T-helper 17 cell (primary cell): ENCODE data around the gene SREBF1. TPM values are rescaled to one million over a fixed set of nuclear protein-coding genes. Genes with fewer than 3 reads are reported as not detected.

ENCODE experiments used
- ATAC-seq: fragments of 150-1000 bp; cut with Tn5 transposase; 2 replicates; pipeline ENCODE4 v1.10.0; 2021; ENCODE audit warnings: mild to moderate bottlenecking, moderate library complexity
- DNase-seq, 3 donors: peaks; one replicate each; pipeline versions ENCODE4 v3.0.0 to v3.0.0-alpha.2; 2020 to 2021
- H3K9me3 ChIP-seq: one replicate; pipeline ENCODE4 v1.7.0; 2013; ENCODE audit warnings: low read length, mild to moderate bottlenecking; ENCODE audit not compliant: control insufficient read depth, poor library complexity, severe bottlenecking
- H3K27ac Mint-ChIP-seq: one replicate; pipeline ENCODE4 v1.8.0; 2022; ENCODE audit warnings: mild to moderate bottlenecking, moderate library complexity, mixed read lengths
- H3K27me3 Mint-ChIP-seq: one replicate; pipeline ENCODE4 v1.8.0; 2022; ENCODE audit warnings: mixed read lengths
- H3K36me3 Mint-ChIP-seq: one replicate; pipeline ENCODE4 v1.8.0; 2022; ENCODE audit warnings: low read depth, mixed read lengths
- H3K4me1 Mint-ChIP-seq: one replicate; pipeline ENCODE4 v1.8.0; 2022; ENCODE audit warnings: mild to moderate bottlenecking, mixed read lengths
- H3K4me3 Mint-ChIP-seq: one replicate; pipeline ENCODE4 v1.8.0; 2022; ENCODE audit warnings: mild to moderate bottlenecking, moderate library complexity, mixed read lengths
- total RNA-seq, 4 donors: library from RNA in 2 of 4; stranded (reverse) in 2 of 4; gene quantifications; one replicate each; pipeline ENCODE4 v1.2.3 and lab custom pipeline; 2022 to 2026

The SREBF1 gene
- total RNA-seq, 2 donors from 2014 or later: 198 to 241 TPM

DNA sequence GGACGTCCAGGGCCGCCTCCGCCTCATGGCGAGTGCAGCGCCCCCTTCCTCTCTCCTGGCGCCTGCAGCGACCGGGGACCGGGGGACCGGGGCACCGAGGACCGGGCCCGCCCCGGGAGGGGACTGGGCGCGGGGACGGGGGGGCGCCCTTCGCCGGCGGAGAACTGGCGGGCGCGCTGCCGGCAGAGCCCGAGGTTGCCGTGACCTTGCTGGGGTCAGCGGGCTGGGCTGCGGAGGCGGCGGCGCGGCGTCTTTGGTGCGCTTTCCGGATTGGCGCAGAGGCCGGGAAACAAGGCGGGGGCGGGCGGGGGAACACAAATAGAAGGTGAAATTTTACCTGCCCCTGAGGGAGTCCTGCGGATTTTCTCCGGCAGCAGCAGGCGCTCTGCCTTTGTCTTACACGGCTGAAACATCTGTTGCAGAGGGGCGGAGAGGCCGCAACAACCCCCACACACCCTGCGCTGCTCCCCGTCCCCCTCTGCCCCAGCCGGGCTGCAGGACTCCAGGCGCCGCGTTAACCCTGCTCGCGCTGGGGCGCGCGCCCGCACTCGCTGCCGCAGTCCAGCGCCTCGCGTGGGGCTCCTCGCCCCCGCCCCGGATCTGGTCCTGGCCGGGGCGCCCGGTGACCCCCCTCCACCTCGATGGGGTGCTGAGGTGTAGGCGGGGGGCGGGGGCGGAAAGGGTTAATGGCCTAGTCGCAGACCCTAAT lies 53.5 kb downstream of the SREBF1 start:
- H3K9me3 ChIP-seq: no peaks in the 10 kb centered on the region
- Mint-ChIP-seq H3K27ac (peak overlapping the region; percentile 75), H3K27me3 (no peaks in the 10 kb centered on the region), H3K36me3 (no peaks in the 10 kb centered on the region), H3K4me1 (peaks cover 15% of the 10 kb centered on the region), H3K4me3 (peak overlapping the region; percentile 91)
- peak; percentile 71 for ATAC-seq
- DNase-seq: peak; percentile 30 to 51 (median 49)

DNA sequence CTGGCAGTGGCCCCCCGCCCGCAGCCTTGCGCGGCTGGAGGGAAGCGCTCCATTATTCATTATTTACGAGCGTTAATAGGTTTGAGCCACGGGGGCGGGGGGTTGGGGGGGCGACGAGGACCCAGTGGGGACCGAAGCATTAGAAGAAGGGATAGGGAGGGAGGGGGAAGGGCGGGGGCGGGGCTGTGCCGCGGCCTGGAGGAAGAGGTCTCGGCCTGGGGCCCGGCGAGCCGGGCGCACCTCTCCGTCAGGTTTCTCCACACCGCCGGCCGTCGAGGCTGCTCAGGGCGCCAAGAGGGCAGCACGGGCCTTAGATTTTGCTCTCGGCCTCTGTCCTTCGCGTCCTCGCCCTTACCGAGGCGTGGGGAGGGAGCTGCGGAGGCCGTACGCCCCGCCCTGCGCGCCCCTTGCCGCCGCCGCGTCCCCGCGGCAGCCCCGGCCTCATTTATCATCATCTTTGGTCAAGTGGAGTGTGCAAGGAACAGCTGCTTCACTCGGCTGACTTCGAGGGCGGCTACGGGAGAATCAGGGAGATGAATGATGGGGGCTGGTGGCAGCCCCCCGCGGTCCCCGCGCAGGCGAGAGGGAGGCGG lies 54.2 kb downstream of the SREBF1 start:
- H3K9me3 ChIP-seq: no peaks in the 10 kb centered on the region
- Mint-ChIP-seq H3K27me3 (no peaks in the 10 kb centered on the region), H3K27ac (no peak overlapping the region), H3K36me3 (no peaks in the 10 kb centered on the region), H3K4me3 (peak overlapping the region; percentile 91), H3K4me1 (peaks cover 13% of the 10 kb centered on the region)
- ATAC-seq (peak; percentile 25), DNase-seq (no peak)

DNA sequence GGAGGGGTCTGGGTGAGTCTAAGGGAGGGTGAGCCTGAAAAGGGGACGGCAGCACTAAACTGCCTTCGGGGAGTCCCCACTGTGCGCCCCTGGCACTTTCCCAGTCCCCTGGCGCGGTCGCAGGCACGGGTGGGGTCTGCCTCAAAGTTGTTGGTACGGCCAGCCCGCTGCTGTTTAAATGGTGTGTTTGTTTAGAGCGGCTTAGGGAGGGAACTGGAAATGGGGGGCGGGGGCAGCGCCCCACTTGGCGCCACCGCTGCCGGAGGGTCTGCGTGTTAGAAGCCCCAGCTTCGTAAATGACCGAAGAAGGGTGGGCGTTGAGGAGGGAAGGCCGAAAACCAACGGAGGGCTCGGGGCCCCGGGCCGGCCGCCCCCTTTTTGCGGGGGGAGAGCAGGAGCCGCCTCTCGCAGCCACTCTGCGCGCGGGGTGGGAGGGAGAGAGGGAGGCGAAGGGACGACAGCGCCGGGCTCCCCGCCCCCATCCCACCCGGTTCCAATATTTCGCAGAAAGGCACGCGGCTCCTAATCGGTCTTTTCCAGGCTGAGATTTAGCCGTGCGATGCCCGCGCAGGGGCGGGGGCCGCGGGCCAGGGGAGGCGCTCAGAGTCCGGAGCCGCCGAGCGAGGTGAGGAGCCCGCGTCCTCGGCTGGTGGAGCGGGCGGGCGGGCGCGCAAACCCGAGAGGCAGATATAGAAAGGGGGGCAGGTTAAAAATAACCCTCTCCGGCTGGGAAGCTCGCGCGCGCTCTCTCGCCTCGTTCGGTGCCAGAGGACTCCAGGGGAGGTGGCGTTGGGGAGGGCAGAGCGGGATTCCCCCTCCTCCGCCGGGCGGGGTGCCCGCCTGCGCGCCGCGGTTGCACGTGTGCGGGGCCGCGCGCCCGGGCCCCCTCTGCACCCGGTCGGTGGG lies 54.9 kb downstream of the SREBF1 start:
- DNase-seq (peak; percentile 21 to 31 (median 26)), ATAC-seq (peak; percentile 63)
- peak overlapping the region; percentile 9 for H3K27ac Mint-ChIP-seq
- H3K9me3 ChIP-seq: no peaks in the 10 kb centered on the region
- no peaks in the 10 kb centered on the region for H3K27me3 Mint-ChIP-seq
- H3K4me3 Mint-ChIP-seq: peak overlapping the region; percentile 91
- peaks cover 13% of the 10 kb centered on the region for H3K4me1 Mint-ChIP-seq
- H3K36me3 Mint-ChIP-seq: no peaks in the 10 kb centered on the region

DNA sequence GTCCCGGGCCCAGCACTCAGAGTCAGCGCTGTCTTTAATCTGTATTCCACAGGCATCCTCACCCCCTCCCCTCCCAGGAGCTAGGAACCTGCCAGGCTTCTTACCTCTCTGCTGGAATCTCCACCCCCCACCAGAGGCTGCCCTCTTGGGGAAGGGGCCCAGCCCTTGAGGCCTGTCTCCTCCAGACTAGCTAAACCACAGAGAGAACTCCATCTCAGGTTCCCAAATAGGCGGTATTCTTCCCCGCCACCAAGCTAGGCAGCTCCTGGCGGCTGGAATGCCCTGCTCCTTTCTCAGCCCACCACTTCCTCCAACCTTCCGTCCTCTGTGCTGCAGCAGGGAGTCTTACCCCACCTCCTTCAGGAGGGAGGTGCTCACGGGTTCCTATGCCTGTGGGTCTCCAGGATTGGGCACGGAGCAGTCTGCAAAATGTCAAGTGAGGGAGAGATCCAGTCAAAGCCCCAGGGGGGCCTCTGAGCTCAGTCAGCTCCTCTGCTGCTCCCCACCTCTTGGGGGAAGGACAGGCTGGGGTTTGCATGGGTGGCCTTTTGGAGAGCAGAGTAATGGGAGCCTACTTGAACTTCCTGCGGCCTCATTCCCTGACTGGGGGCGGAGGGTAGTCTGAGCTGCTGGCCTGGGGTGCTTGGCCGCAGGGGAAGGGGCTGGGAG lies 55.7 kb downstream of the SREBF1 start:
- DNase-seq: no peak
- Mint-ChIP-seq H3K4me1 (peaks cover 13% of the 10 kb centered on the region), H3K36me3 (no peaks in the 10 kb centered on the region), H3K4me3 (peak overlapping the region; percentile 91), H3K27ac (peak overlapping the region; percentile 9), H3K27me3 (no peaks in the 10 kb centered on the region)
- no peaks in the 10 kb centered on the region for H3K9me3 ChIP-seq
- ATAC-seq: no peak

DNA sequence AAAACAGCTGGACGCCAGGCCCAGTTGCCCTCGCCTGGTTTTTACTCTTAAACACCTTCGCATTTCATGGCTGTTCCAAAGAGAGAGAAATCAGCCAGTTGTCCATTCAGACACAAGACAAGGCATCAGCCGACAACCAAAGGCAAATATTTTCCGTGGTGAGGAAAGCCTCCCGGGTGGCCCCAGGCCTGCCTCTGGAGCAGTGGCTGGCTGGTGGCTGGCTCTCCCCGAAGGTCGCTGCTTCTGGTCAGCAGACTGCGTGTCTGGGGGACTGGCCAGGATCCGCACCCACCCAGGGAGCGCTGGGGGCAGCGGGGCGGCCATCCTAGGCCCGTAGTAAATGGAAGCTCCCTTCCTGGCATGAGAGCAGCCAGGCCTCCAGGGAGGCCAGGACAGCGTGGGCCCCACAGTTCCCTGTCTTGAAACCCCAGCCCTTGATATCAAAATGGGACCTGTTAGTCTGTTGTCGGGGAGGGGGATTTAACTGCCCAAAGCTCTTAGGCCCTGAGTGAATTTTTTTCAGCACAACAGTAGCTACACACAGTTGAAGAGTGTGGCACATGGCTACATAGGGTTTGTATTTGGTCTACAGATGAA lies 57.7 kb downstream of the SREBF1 start:
- Mint-ChIP-seq H3K36me3 (no peaks in the 10 kb centered on the region), H3K4me3 (no peak overlapping the region), H3K27me3 (no peaks in the 10 kb centered on the region), H3K4me1 (peaks cover 6% of the 10 kb centered on the region), H3K27ac (no peak overlapping the region)
- DNase-seq (no peak), ATAC-seq (no peak)
- H3K9me3 ChIP-seq: no peaks in the 10 kb centered on the region

DNA sequence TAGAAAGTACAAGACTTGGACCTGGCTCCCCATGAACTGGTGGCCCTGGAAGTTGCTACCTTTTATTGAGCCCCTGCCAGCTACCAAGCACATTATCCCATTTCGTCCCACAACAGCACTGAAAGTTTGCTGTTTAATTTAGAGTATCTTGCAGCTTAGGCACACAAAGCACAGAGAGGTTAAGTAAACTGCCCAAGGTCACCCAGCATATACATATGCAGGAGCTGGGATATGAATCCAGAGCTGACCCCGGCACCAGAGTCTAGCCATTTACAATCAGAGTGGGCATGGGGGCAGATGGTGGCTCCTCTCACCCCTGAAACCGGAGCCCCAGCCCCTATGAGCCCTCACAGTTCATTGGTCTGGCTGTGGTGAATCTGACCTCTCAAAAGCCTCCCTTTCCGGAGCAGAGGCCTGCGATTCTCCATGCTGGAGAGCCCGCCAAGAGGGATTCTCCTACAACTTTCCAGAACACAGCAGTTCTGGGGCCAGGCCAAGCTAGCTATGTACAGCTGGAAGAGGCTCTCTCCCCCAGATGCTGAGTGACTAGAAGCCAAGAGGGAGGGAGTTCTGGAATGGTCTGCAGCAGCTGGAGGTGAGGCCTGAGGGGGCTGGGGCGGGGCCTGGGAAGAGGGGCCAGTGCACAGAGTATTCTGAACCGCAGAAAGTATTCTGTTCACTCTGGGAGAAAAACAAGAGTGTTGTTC lies 58.3 kb downstream of the SREBF1 start:
- H3K36me3 Mint-ChIP-seq: no peaks in the 10 kb centered on the region
- peaks cover 2% of the 10 kb centered on the region for H3K4me1 Mint-ChIP-seq
- ATAC-seq: no peak
- no peak overlapping the region for H3K27ac Mint-ChIP-seq
- DNase-seq: no peak
- H3K4me3 Mint-ChIP-seq: no peak overlapping the region
- H3K27me3 Mint-ChIP-seq: no peaks in the 10 kb centered on the region
- no peaks in the 10 kb centered on the region for H3K9me3 ChIP-seq

DNA sequence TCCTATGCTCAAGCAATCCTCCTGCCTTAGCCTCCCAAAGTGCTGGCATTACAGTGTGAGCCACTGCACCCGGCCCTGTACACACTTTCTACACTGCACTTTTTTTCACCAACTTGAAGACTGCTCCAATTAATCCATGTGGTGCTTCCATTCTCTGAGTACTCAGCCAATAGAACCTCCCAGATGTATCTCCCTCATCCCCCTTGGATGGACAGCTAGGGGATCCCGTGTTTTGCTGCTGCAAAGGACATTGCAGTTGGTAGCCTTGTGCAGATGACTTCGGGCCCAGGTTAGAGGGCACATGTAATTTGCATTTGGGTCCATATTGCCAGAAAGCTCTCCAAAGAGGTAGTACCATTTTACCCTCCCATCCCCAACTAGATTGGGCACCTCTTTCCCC lies 59.9 kb downstream of the SREBF1 start:
- H3K9me3 ChIP-seq: no peaks in the 10 kb centered on the region
- ATAC-seq (no peak), DNase-seq (no peak)
- Mint-ChIP-seq H3K36me3 (no peaks in the 10 kb centered on the region), H3K4me3 (no peak overlapping the region), H3K27me3 (no peaks in the 10 kb centered on the region), H3K4me1 (peaks cover 8% of the 10 kb centered on the region), H3K27ac (no peak overlapping the region)

DNA sequence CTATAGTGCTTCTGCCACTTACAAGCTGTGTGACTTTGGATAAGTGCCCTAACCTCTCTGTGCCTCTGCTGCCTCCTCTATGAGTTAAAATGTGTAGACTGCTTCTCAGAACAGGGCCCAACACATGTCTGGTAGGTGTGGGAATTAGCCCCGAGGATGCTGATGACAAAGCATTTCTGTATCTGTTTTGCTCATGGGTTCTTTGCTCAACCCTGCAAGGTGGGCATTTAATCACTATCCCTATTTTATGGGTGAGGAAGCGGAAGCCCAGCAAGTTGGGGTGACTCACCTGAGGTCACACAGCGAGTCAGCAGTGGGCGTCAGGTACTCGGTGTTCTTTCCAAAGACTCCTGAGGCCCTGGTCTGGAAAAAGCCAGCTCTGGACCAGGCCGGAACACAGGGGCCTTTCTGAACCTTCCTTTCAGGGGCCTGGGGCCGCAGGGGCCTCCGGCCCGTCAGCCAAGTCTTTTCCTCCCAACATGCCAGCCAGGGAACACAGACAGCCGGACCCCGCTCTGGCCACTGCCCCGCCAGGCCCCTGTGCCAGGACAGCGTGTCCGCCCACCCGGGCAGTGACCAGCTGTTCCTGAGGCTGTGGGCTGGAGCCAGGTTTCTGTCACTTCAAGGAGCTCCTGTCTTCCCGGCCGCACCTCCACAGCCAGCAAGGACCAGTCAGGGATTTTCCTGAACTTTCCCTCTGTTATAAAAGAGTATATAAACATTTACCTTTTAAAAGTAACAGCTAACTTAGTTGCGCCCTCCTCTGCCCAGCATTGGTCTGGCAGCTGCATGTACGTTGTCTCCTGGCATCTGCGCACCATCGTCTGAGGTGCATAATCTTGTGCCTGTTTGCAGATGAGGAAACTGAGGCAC lies 62.5 kb downstream of the SREBF1 start:
- ATAC-seq: no peak

DNA sequence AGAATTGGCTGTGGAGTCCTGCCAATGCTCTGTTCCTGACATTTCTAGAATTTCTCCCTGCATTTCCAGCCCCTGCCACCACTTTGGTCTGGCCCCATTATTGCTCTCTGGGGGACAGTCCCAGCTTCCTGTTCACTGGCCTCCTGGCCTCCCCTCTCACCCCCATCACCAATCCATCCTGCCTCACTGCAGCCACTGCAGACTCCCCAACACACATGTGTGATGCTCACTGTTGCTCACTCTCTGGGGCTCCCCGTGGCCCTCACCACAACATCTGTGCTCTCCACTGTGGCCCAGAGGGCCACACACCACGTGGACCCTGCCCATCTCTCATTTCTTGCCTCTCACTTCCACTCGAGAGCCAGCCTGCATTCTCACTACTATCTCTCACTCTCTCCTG lies 64.6 kb downstream of the SREBF1 start:
- DNase-seq (no peak), ATAC-seq (no peak)
- Mint-ChIP-seq H3K27me3 (no peaks in the 10 kb centered on the region), H3K27ac (peak overlapping the region; percentile 84), H3K36me3 (no peaks in the 10 kb centered on the region), H3K4me1 (peaks cover 14% of the 10 kb centered on the region), H3K4me3 (no peak overlapping the region)
- H3K9me3 ChIP-seq: no peaks in the 10 kb centered on the region

More for the DNA sequence above, 62.5 kb downstream of the SREBF1 start:
- H3K27ac Mint-ChIP-seq: no peak overlapping the region
- H3K4me3 Mint-ChIP-seq: no peak overlapping the region
- no peaks in the 10 kb centered on the region for H3K9me3 ChIP-seq
- H3K4me1 Mint-ChIP-seq: peaks cover 13% of the 10 kb centered on the region
- DNase-seq: no peak
- H3K27me3 Mint-ChIP-seq: no peaks in the 10 kb centered on the region
- H3K36me3 Mint-ChIP-seq: no peaks in the 10 kb centered on the region

DNA sequence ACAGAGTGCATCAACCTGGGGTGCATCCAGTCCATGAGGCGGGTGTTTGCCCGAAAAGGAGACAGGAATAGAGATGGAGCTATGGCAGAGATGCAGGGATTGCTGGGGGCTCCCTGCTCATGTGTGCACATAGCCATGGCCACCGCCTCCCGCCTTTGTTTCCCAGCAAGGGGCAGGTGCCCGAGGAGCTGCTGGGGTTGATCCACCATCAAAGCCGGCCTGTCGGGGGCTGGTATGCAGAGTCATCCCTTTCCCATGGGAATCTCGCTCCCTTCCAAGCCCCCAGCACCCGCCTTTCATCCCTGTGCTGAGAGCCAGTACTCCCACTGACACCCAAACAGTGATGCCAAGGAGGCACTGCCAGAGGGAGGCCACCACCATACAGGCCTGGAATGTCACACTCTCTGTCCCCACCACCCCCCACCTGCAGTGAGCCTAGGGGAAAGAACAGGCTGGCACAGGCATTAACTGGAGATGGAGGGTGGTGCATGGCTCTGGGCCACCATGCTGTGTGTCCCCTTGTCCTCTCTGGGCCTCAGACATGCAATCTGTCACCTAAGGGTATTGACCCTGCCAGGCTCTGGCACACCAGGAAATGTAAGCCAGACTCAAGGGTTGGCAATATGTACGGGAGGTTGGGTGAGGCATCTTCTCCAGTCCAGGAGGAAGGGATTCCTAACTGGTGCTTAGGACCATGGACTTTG lies 65.1 kb downstream of the SREBF1 start:
- H3K27me3 Mint-ChIP-seq: no peaks in the 10 kb centered on the region
- no peak for ATAC-seq
- no peak overlapping the region for H3K4me3 Mint-ChIP-seq
- no peaks in the 10 kb centered on the region for H3K9me3 ChIP-seq
- no peak for DNase-seq
- H3K27ac Mint-ChIP-seq: peak overlapping the region; percentile 84
- peaks cover 14% of the 10 kb centered on the region for H3K4me1 Mint-ChIP-seq
- H3K36me3 Mint-ChIP-seq: no peaks in the 10 kb centered on the region

DNA sequence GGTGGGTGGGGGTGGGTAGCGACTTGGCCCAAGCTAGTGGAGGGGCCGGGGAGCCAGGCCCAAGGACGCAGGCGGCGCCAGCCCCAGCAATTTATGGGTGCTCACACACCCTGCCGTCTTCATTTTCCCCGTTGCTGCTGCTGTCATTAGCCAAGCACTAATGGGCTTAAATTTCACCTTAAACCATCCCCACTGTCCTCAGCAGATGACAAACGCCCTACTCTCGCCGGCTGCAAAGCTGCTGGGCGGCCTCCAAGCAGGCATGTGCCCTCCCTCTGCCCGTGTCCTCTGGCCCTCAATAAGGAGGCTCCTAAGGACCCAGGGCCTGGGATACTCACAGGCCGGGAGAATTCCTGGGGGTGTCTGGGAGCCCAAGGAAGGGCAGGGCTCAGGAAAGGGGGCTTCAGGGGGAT lies 66.1 kb downstream of the SREBF1 start:
- DNase-seq: no peak
- no peak overlapping the region for H3K4me3 Mint-ChIP-seq
- no peaks in the 10 kb centered on the region for H3K36me3 Mint-ChIP-seq
- no peaks in the 10 kb centered on the region for H3K27me3 Mint-ChIP-seq
- H3K27ac Mint-ChIP-seq: no peak overlapping the region
- no peak for ATAC-seq
- no peaks in the 10 kb centered on the region for H3K9me3 ChIP-seq
- H3K4me1 Mint-ChIP-seq: peaks cover 14% of the 10 kb centered on the region
